HepG2 (cell line): ENCODE measurements around the gene LRIG1.

Experiments used
- MTF2 ChIP-seq: sonication (generic); formaldehyde crosslinking; IDR thresholded peaks from 2 replicates; pipeline ENCODE4 v1.5.0; 2020; ENCODE audit warnings: missing genetic modification reagents, borderline replicate concordance
- NR3C1 ChIP-seq: sonication (generic); formaldehyde crosslinking; IDR thresholded peaks from 2 replicates; pipeline ENCODE4 v1.4.0; 2020; ENCODE audit warnings: missing genetic modification reagents
- XRCC5 ChIP-seq: fragments of 200-400 bp; formaldehyde crosslinking; optimal IDR thresholded peaks from 2 replicates; pipeline ENCODE3; 2017; ENCODE audit warnings: mild to moderate bottlenecking, low read length
- ZKSCAN8 ChIP-seq: IDR thresholded peaks from 2 replicates; pipeline ENCODE4 v1.6.1; 2016; ENCODE audit warnings: borderline replicate concordance, missing genetic modification reagents, missing compliant biosample characterization
- ZNF350 ChIP-seq: sonication (generic); formaldehyde crosslinking; IDR thresholded peaks from 2 replicates; pipeline ENCODE4 v1.4.0; 2020; ENCODE audit warnings: mild to moderate bottlenecking, low read depth, missing genetic modification reagents, borderline replicate concordance

GRCh38 chr3:66354001-66354400, 146.8 kb downstream of the LRIG1 start:
- no peak for TF ChIP-seq XRCC5
- no peak for TF ChIP-seq ZKSCAN8
- TF ChIP-seq ZNF350, result no peak
- no peak for TF ChIP-seq MTF2 (CRISPR knock-in tag)
- no peak for TF ChIP-seq NR3C1
